WTC11 (cell line): ENCODE measurements around the gene DOK4. TPM values are rescaled to one million over a fixed set of nuclear protein-coding genes. Genes with fewer than 3 reads are reported as not detected.

ENCODE experiments used
- ATAC-seq: fragments of 200-7000 bp; cut with Tn5 transposase; 2 replicates; pipeline ENCODE4 v1.10.0; 2021; ENCODE audit warnings: mild to moderate bottlenecking, moderate library complexity
- CTCF ChIA-PET: fragments of 300-600 bp; sonication (Branson Sonifier 250); formaldehyde crosslinking; loops from one replicate; lab custom pipeline; 2021; ENCODE audit warnings: antibody characterized with exemption; lab: Charles Lee
- POLR2A ChIA-PET: fragments of 350-600 bp; sonication (Branson Sonifier 250); formaldehyde crosslinking; loops from one replicate; lab custom pipeline; 2021; ENCODE audit warnings: antibody characterized with exemption; lab: Charles Lee
- DNase-seq: peaks from one replicate; pipeline ENCODE4 v3.0.0; 2021; ENCODE audit warnings: low spot score
- H3K27ac Mint-ChIP-seq: 2 replicates; pipeline ENCODE4 v1.8.0; 2021; ENCODE audit warnings: mixed read lengths
- H3K27me3 Mint-ChIP-seq: 2 replicates; pipeline ENCODE4 v1.8.0; 2021; ENCODE audit warnings: low read depth, mild to moderate bottlenecking, moderate library complexity, mixed read lengths
- H3K36me3 Mint-ChIP-seq: 2 replicates; pipeline ENCODE4 v1.8.0; 2021; ENCODE audit warnings: mixed read lengths
- H3K4me1 Mint-ChIP-seq: 2 replicates; pipeline ENCODE4 v1.8.0; 2022; ENCODE audit warnings: mixed read lengths
- H3K4me3 Mint-ChIP-seq: 2 replicates; pipeline ENCODE4 v1.8.0; 2021; ENCODE audit warnings: mild to moderate bottlenecking, moderate library complexity, mixed read lengths
- H3K9me3 Mint-ChIP-seq: 2 replicates; pipeline ENCODE4 v1.8.0; 2021; ENCODE audit warnings: mixed read lengths
- CBFB ChIP-seq: sonication (generic); formaldehyde crosslinking; IDR thresholded peaks from 2 replicates; pipeline ENCODE4 v1.8.1; 2022; ENCODE audit warnings: mild to moderate bottlenecking, low read depth, missing genetic modification reagents
- GABPB1 ChIP-seq: sonication (generic); formaldehyde crosslinking; IDR thresholded peaks from 2 replicates; pipeline ENCODE4 v1.8.1; 2023; ENCODE audit warnings: mild to moderate bottlenecking, missing genetic modification reagents
- JAZF1 ChIP-seq: fragments of 250-450 bp; sonication (Bioruptor Pico); IDR thresholded peaks from 2 replicates; pipeline ENCODE4 v1.9.0; 2021; ENCODE audit warnings: moderate library complexity, mild to moderate bottlenecking, inconsistent platforms
- NR1H2 ChIP-seq: sonication (generic); formaldehyde crosslinking; IDR thresholded peaks from 2 replicates; pipeline ENCODE4 v1.9.0; 2021; ENCODE audit warnings: mild to moderate bottlenecking, moderate library complexity, missing genetic modification reagents
- NR2C2 ChIP-seq: sonication (generic); formaldehyde crosslinking; IDR thresholded peaks from 2 replicates; pipeline ENCODE4 v1.8.0; 2022; ENCODE audit warnings: mild to moderate bottlenecking, missing genetic modification reagents
- PRRX2 ChIP-seq: fragments of 250-450 bp; sonication (Bioruptor Pico); IDR thresholded peaks from 2 replicates; pipeline ENCODE4 v1.8.0; 2021; ENCODE audit warnings: mild to moderate bottlenecking
- RELA ChIP-seq: sonication (generic); formaldehyde crosslinking; IDR thresholded peaks from 2 replicates; pipeline ENCODE4 v1.8.1; 2022; ENCODE audit warnings: missing genetic modification reagents, mild to moderate bottlenecking, borderline replicate concordance
- RORB ChIP-seq: fragments of 250-450 bp; sonication (Bioruptor Pico); IDR thresholded peaks from 2 replicates; pipeline ENCODE4 v1.9.0; 2021; ENCODE audit warnings: mild to moderate bottlenecking
- TCF7 ChIP-seq: sonication (generic); formaldehyde crosslinking; IDR thresholded peaks from 2 replicates; pipeline ENCODE4 v1.8.0; 2022; ENCODE audit warnings: mild to moderate bottlenecking, low read depth, missing genetic modification reagents, moderate library complexity
- TP53 ChIP-seq: sonication (generic); formaldehyde crosslinking; IDR thresholded peaks from 2 replicates; pipeline ENCODE4 v1.8.1; 2023; ENCODE audit warnings: mild to moderate bottlenecking, missing genetic modification reagents
- ZNF317 ChIP-seq: sonication (generic); formaldehyde crosslinking; IDR thresholded peaks from 2 replicates; pipeline ENCODE4 v1.8.1; 2023; ENCODE audit warnings: low read depth, mild to moderate bottlenecking, moderate library complexity, missing genetic modification reagents, borderline replicate concordance
- ZNF396 ChIP-seq: fragments of 250-450 bp; sonication (Bioruptor Pico); IDR thresholded peaks from 2 replicates; pipeline ENCODE4 v1.8.0; 2021; ENCODE audit warnings: mild to moderate bottlenecking, moderate library complexity, borderline replicate concordance
- ZNF416 ChIP-seq: fragments of 250-450 bp; sonication (Bioruptor Pico); IDR thresholded peaks from 2 replicates; pipeline ENCODE4 v1.9.0; 2021; ENCODE audit warnings: mild to moderate bottlenecking, inconsistent platforms
- total RNA-seq: library from RNA; stranded (reverse); gene quantifications from 3 replicates; pipeline ENCODE4 v1.2.3, GENCODE V29; 2021
- TF ChIP-seq, protein P1 (sequence below): sonication (generic); formaldehyde crosslinking; IDR thresholded peaks from 2 replicates; pipeline ENCODE4 v1.8.0; 2023; ENCODE audit warnings: missing genetic modification reagents, mild to moderate bottlenecking, borderline replicate concordance
- TF ChIP-seq, protein P2 (sequence below): sonication (generic); formaldehyde crosslinking; IDR thresholded peaks from 2 replicates; pipeline ENCODE4 v1.8.0; 2022; ENCODE audit warnings: mild to moderate bottlenecking, missing genetic modification reagents
- TF ChIP-seq, protein P3 (sequence below): sonication (generic); formaldehyde crosslinking; IDR thresholded peaks from 2 replicates; pipeline ENCODE4 v1.8.0; 2022; ENCODE audit warnings: mild to moderate bottlenecking, missing genetic modification reagents
- TF ChIP-seq, protein P4 (sequence below): sonication (generic); formaldehyde crosslinking; IDR thresholded peaks from 2 replicates; pipeline ENCODE4 v1.8.1; 2022; ENCODE audit warnings: low read depth, mild to moderate bottlenecking, moderate library complexity, missing genetic modification reagents, borderline replicate concordance
- TF ChIP-seq, protein P5 (sequence below): sonication (generic); formaldehyde crosslinking; IDR thresholded peaks from 2 replicates; pipeline ENCODE4 v1.8.0; 2023; ENCODE audit warnings: mild to moderate bottlenecking, missing genetic modification reagents
- TF ChIP-seq, protein P6 (sequence below): fragments of 250-450 bp; sonication (Bioruptor Pico); IDR thresholded peaks from 2 replicates; pipeline ENCODE4 v1.8.0; 2021; ENCODE audit warnings: mild to moderate bottlenecking

Gene DOK4
- total RNA-seq, 1 experiment from 2014 or later = 25.0 TPM

DNA sequence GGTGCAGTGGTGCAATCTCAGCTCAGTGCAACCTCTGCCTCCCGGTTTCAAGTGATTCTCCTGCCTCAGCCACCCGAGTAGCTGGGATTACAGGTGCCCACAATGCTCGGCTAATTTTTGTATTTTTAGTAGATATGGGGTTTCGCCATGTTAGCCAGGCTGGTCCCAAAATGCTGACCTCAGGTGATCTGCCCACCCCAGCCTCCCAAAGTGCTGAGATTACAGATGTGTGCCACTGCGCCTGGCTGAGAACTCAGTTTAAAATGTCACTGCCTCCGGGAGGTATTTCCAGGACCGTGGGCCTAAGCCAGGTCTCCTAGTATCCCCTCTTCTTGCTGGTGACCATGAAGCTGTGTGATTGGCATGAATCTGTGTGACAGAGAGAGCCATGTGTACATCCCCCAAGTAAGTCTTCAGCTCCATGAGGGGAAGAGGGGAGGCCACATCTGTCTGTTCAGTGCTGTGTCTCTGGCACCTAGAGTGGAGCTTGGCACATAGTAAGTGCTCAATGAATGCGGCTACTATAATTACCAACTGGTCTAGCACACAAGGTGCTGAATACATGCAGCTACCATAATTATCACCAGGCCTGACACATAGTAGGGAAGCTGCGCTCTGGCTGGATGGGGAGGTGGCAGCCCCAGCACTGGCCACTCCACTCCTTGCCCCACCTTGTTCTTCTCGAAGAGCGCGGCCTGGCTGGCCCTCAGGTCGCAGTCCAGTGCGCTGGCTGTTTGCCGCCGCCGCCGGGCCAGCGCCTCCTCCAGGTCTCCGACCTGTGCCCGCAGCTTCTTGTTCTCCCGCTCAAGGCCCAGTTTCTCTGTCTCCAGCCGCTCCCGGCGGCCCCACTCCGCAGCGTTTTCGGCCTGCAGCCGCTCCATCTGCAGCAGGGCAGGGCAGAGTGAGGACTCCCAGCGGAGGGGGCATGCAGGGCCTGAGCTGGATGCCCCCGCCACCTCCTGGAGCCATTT, 31.4 kb upstream of the DOK4 start (continued):
- TF ChIP-seq, protein P1, sequence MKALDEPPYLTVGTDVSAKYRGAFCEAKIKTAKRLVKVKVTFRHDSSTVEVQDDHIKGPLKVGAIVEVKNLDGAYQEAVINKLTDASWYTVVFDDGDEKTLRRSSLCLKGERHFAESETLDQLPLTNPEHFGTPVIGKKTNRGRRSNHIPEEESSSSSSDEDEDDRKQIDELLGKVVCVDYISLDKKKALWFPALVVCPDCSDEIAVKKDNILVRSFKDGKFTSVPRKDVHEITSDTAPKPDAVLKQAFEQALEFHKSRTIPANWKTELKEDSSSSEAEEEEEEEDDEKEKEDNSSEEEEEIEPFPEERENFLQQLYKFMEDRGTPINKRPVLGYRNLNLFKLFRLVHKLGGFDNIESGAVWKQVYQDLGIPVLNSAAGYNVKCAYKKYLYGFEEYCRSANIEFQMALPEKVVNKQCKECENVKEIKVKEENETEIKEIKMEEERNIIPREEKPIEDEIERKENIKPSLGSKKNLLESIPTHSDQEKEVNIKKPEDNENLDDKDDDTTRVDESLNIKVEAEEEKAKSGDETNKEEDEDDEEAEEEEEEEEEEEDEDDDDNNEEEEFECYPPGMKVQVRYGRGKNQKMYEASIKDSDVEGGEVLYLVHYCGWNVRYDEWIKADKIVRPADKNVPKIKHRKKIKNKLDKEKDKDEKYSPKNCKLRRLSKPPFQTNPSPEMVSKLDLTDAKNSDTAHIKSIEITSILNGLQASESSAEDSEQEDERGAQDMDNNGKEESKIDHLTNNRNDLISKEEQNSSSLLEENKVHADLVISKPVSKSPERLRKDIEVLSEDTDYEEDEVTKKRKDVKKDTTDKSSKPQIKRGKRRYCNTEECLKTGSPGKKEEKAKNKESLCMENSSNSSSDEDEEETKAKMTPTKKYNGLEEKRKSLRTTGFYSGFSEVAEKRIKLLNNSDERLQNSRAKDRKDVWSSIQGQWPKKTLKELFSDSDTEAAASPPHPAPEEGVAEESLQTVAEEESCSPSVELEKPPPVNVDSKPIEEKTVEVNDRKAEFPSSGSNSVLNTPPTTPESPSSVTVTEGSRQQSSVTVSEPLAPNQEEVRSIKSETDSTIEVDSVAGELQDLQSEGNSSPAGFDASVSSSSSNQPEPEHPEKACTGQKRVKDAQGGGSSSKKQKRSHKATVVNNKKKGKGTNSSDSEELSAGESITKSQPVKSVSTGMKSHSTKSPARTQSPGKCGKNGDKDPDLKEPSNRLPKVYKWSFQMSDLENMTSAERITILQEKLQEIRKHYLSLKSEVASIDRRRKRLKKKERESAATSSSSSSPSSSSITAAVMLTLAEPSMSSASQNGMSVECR (CRISPR knock-in tag) = no peak
- TF ChIP-seq TP53 (CRISPR knock-in tag) = no peak
- TF ChIP-seq, protein P2, sequence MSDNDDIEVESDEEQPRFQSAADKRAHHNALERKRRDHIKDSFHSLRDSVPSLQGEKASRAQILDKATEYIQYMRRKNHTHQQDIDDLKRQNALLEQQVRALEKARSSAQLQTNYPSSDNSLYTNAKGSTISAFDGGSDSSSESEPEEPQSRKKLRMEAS (CRISPR knock-in tag) = no peak
- TF ChIP-seq NR1H2 = no peak
- TF ChIP-seq RELA (CRISPR knock-in tag) = no peak
- no peak for TF ChIP-seq ZNF416 (CRISPR knock-in tag)
- TF ChIP-seq NR2C2 (CRISPR knock-in tag) = no peak

DNA sequence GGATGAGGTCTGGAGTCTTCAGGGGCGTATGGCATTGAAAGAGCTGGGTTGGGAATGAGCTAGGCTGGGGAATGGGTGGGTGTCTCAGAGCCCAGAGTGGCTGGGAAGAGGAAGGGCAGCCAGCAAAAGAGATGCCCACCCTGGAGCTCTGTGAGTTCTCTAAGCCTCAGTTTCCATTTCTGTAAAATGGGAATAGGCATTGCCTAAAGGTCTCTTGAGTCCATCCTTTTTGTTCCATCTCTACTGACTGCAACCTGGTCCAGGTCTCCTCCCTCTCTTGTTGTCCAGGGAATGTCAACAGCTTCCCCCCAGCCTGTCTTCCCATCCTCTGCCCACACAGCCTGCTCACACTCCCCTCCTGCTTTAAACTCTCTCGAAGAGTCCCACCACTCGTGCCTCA, 30.5 kb upstream of the DOK4 start:
- ChIA-PET POLR2A (no interaction called here), CTCF (interaction anchor here (1.0 to 5.8 kb wide), 6 partner anchors 8 to 216 kb away, joined by 3 to 80 read pairs (median 55); partner anchors contain the start of genes DOK4 and POLR2C)
- ATAC-seq (no peak), DNase-seq (no peak)
- Mint-ChIP-seq H3K4me1 (peaks cover 13% of the 10 kb centered on the region; the same call in 1 of the 2 replicates), H3K9me3 (no peaks in the 10 kb centered on the region), H3K36me3 (no peaks in the 10 kb centered on the region), H3K27ac (no peak overlapping the region), H3K27me3 (no peaks in the 10 kb centered on the region), H3K4me3 (no peak overlapping the region)
- TF ChIP-seq CBFB (CRISPR knock-in tag) (no peak), JAZF1 (no peak), ZNF317 (CRISPR knock-in tag) (no peak), PRRX2 (CRISPR knock-in tag) (no peak), TCF7 (CRISPR knock-in tag) (no peak), RORB (CRISPR knock-in tag) (no peak), GABPB1 (no peak), ZNF396 (CRISPR knock-in tag) (no peak)
- TF ChIP-seq, protein P3, sequence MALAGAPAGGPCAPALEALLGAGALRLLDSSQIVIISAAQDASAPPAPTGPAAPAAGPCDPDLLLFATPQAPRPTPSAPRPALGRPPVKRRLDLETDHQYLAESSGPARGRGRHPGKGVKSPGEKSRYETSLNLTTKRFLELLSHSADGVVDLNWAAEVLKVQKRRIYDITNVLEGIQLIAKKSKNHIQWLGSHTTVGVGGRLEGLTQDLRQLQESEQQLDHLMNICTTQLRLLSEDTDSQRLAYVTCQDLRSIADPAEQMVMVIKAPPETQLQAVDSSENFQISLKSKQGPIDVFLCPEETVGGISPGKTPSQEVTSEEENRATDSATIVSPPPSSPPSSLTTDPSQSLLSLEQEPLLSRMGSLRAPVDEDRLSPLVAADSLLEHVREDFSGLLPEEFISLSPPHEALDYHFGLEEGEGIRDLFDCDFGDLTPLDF (CRISPR knock-in tag) = no peak
- TF ChIP-seq, protein P4, sequence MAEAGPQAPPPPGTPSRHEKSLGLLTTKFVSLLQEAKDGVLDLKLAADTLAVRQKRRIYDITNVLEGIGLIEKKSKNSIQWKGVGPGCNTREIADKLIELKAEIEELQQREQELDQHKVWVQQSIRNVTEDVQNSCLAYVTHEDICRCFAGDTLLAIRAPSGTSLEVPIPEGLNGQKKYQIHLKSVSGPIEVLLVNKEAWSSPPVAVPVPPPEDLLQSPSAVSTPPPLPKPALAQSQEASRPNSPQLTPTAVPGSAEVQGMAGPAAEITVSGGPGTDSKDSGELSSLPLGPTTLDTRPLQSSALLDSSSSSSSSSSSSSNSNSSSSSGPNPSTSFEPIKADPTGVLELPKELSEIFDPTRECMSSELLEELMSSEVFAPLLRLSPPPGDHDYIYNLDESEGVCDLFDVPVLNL (CRISPR knock-in tag) = no peak
- TF ChIP-seq, protein P5, sequence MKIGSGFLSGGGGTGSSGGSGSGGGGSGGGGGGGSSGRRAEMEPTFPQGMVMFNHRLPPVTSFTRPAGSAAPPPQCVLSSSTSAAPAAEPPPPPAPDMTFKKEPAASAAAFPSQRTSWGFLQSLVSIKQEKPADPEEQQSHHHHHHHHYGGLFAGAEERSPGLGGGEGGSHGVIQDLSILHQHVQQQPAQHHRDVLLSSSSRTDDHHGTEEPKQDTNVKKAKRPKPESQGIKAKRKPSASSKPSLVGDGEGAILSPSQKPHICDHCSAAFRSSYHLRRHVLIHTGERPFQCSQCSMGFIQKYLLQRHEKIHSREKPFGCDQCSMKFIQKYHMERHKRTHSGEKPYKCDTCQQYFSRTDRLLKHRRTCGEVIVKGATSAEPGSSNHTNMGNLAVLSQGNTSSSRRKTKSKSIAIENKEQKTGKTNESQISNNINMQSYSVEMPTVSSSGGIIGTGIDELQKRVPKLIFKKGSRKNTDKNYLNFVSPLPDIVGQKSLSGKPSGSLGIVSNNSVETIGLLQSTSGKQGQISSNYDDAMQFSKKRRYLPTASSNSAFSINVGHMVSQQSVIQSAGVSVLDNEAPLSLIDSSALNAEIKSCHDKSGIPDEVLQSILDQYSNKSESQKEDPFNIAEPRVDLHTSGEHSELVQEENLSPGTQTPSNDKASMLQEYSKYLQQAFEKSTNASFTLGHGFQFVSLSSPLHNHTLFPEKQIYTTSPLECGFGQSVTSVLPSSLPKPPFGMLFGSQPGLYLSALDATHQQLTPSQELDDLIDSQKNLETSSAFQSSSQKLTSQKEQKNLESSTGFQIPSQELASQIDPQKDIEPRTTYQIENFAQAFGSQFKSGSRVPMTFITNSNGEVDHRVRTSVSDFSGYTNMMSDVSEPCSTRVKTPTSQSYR (CRISPR knock-in tag) = no peak
- TF ChIP-seq, protein P6, sequence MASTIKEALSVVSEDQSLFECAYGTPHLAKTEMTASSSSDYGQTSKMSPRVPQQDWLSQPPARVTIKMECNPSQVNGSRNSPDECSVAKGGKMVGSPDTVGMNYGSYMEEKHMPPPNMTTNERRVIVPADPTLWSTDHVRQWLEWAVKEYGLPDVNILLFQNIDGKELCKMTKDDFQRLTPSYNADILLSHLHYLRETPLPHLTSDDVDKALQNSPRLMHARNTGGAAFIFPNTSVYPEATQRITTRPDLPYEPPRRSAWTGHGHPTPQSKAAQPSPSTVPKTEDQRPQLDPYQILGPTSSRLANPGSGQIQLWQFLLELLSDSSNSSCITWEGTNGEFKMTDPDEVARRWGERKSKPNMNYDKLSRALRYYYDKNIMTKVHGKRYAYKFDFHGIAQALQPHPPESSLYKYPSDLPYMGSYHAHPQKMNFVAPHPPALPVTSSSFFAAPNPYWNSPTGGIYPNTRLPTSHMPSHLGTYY = no peak
